GM23338 (cell line): ENCODE measurements around the gene GTSE1. TPM values are rescaled to one million over a fixed set of nuclear protein-coding genes. Genes with fewer than 3 reads are reported as not detected.
A peak's percentile ranks its signal among the peaks of the same experiment; 100 is the strongest.

Source experiments
- ATAC-seq: fragments of 200-7000 bp; cut with Tn5 transposase; 3 replicates; pipeline ENCODE4 v1.9.1; 2020
- DNase-seq: peaks from one replicate; pipeline ENCODE4 v3.0.0-alpha.2; 2015; ENCODE audit warnings: low spot score
- H2AFZ ChIP-seq: fragments of 200-600 bp; sonication (generic); 2 replicates; pipeline ENCODE4 v1.8.0; 2016; ENCODE audit warnings: antibody characterized with exemption, mild to moderate bottlenecking, moderate library complexity
- H3F3A ChIP-seq: fragments of 200-600 bp; sonication (generic); replicated peaks from 2 replicates; pipeline ENCODE4 v1.8.0; 2017; ENCODE audit warnings: antibody characterized with exemption, mixed run types, low read depth
- H3K27ac ChIP-seq: fragments of 200-600 bp; sonication (generic); 2 replicates; pipeline ENCODE4 v1.6.1; 2016; ENCODE audit warnings: low read depth
- H3K27me3 ChIP-seq: fragments of 200-600 bp; sonication (generic); 2 replicates; pipeline ENCODE4 v1.8.0; 2016; ENCODE audit warnings: mild to moderate bottlenecking, mixed run types, moderate library complexity; ENCODE audit not compliant: insufficient read depth
- H3K36me3 ChIP-seq: fragments of 200-600 bp; sonication (generic); 2 replicates; pipeline ENCODE4 v1.8.0; 2016; ENCODE audit warnings: mild to moderate bottlenecking; ENCODE audit not compliant: insufficient read depth
- H3K4me1 ChIP-seq: fragments of 200-600 bp; sonication (generic); 2 replicates; pipeline ENCODE4 v1.8.0; 2016; ENCODE audit warnings: mild to moderate bottlenecking, moderate library complexity; ENCODE audit not compliant: insufficient read depth
- H3K4me2 ChIP-seq: fragments of 200-600 bp; sonication (generic); 2 replicates; pipeline ENCODE4 v1.7.1; 2017; ENCODE audit warnings: mixed run types
- H3K4me3 ChIP-seq: fragments of 200-600 bp; sonication (generic); 2 replicates; pipeline ENCODE4 v1.6.1; 2016; ENCODE audit warnings: mixed run types
- H3K79me2 ChIP-seq: fragments of 200-600 bp; sonication (generic); replicated peaks from 2 replicates; pipeline ENCODE4 v1.8.0; 2017; ENCODE audit warnings: mild to moderate bottlenecking; ENCODE audit not compliant: insufficient read depth
- H3K9me2 ChIP-seq: fragments of 200-600 bp; sonication (generic); 2 replicates; pipeline ENCODE4 v1.8.0; 2017; ENCODE audit not compliant: insufficient read depth
- H4K20me1 ChIP-seq: fragments of 200-600 bp; sonication (generic); replicated peaks from 2 replicates; pipeline ENCODE4 v1.8.0; 2017; ENCODE audit warnings: mild to moderate bottlenecking; ENCODE audit not compliant: insufficient read depth
- H3K27ac Mint-ChIP-seq: 2 replicates; pipeline ENCODE4 v1.8.0; 2020; ENCODE audit warnings: inconsistent platforms, mild to moderate bottlenecking, moderate library complexity, mixed read lengths
- H3K27me3 Mint-ChIP-seq: 3 replicates; pipeline ENCODE4 v1.8.0; 2022; ENCODE audit warnings: low read depth, mild to moderate bottlenecking, moderate library complexity, mixed read lengths, inconsistent platforms; ENCODE audit not compliant: insufficient read depth, poor library complexity
- H3K36me3 Mint-ChIP-seq: 3 replicates; pipeline ENCODE4 v1.8.0; 2021; ENCODE audit warnings: low read depth, mild to moderate bottlenecking, inconsistent platforms, moderate library complexity, mixed read lengths
- H3K4me1 Mint-ChIP-seq: 3 replicates; pipeline ENCODE4 v1.8.0; 2020; ENCODE audit warnings: mild to moderate bottlenecking, inconsistent platforms, mixed read lengths
- H3K4me3 Mint-ChIP-seq: 3 replicates; pipeline ENCODE4 v1.8.0; 2021; ENCODE audit warnings: moderate library complexity, mild to moderate bottlenecking, inconsistent platforms, mixed read lengths
- H3K9me3 Mint-ChIP-seq: 3 replicates; pipeline ENCODE4 v1.8.0; 2020; ENCODE audit warnings: moderate library complexity, mild to moderate bottlenecking, inconsistent platforms, mixed read lengths
- CREB1 ChIP-seq: fragments of 250-450 bp; sonication (Bioruptor Pico); IDR thresholded peaks from 2 replicates; pipeline ENCODE4 v1.5.0; 2020; ENCODE audit warnings: low read depth, mild to moderate bottlenecking, moderate library complexity
- CTCF ChIP-seq, 2 experiments: fragments of 200-600 bp in 1 of 2; sonication (generic) in 1 of 2; conservative IDR thresholded peaks; 2 replicates each; pipeline versions ENCODE4 v1.5.1 to v1.6.1; 2016 to 2017; ENCODE audit warnings: antibody characterized with exemption in 2 of 2, low read depth in 2 of 2, mild to moderate bottlenecking in 2 of 2, moderate library complexity in 1 of 2
- ETS1 ChIP-seq: IDR thresholded peaks from 2 replicates; pipeline ENCODE4 v1.6.1; 2016; ENCODE audit warnings: antibody characterized with exemption
- EZH2phosphoT487 ChIP-seq: fragments of 200-600 bp; sonication (generic); IDR thresholded peaks from one replicate; pipeline ENCODE4 v1.8.1; 2018; ENCODE audit warnings: antibody characterized with exemption; ENCODE audit not compliant: unreplicated experiment
- JUNB ChIP-seq: IDR thresholded peaks from one replicate; pipeline ENCODE4 v1.6.1; 2016; ENCODE audit warnings: antibody characterized with exemption; ENCODE audit not compliant: unreplicated experiment
- POLR2AphosphoS5 ChIP-seq: IDR thresholded peaks from 2 replicates; pipeline ENCODE4 v1.6.1; 2016; ENCODE audit warnings: antibody characterized with exemption, low read depth
- long read RNA-seq: library from polyadenylated mRNA; unstranded; transcript quantifications from one replicate; pipeline ENCODE4 v2.0.0, GENCODE V29; 2020; ENCODE audit not compliant: unreplicated experiment
- polyA plus RNA-seq: library from polyadenylated mRNA; unstranded; fragments of >200 nt; fragmentation: Nextera tagmentation; extraction: Ambion mirVana; gene quantifications from 2 replicates; pipeline ENCODE4 v1.2.1, GENCODE V29; 2016
- total RNA-seq: library from RNA; depleted of rRNA; stranded (reverse); fragments of >200 nt; shearing (Covaris generic); gene quantifications from 2 replicates; pipeline ENCODE4 v1.2.3, GENCODE V29; 2014; rRNA removed

GTSE1 gene
- total RNA-seq: 25.1 and 26.3 TPM in 2 replicates
- 28.6 TPM in 2 replicates for polyA plus RNA-seq
- long read RNA-seq, partial matches to known transcripts: 14 of 20 reads
- long read RNA-seq, other reads (novel, unspliced or antisense): 5 of 20 reads

GRCh38 chr22:46296257-46297150, at the start of gene GTSE1:
Gene GTSE1 (plus strand): TSS chr22:46296870. CDS start chr22:46297401, 531 bp downstream.
- Histone ChIP-seq H3K4me2 (peak within 1 kb of the TSS; percentile 91), H3F3A (no peaks in the 10 kb centered on the region; the same call in 1 of the 2 replicates), H4K20me1 (peaks cover 8% of the 10 kb centered on the region; the same call in 1 of the 2 replicates), H3K79me2 (peaks cover 25% of the 10 kb centered on the region), H3K27ac (peak within 1 kb of the TSS; percentile 87), H3K36me3 (no peaks in the 10 kb centered on the region), H3K27me3 (no peaks in the 10 kb centered on the region), H2AFZ (peak within 1 kb of the TSS; percentile 99), H3K4me3 (peak within 1 kb of the TSS; percentile 94), H3K4me1 (peaks cover 10% of the 10 kb centered on the region), H3K9me2 (no peaks in the 10 kb centered on the region)
- Mint-ChIP-seq H3K27ac (peak within 1 kb of the TSS; percentile 89), H3K4me1 (peaks cover 19% of the 10 kb centered on the region), H3K9me3 (peaks cover 2% of the 10 kb centered on the region; the same call in 1 of the 3 replicates), H3K4me3 (peak within 1 kb of the TSS; percentile 90), H3K27me3 (peaks cover 20% of the 10 kb centered on the region), H3K36me3 (peaks cover 33% of the 10 kb centered on the region)
- TF ChIP-seq ETS1 (no peak), CREB1 (CRISPR knock-in tag) (peak; percentile 64), CTCF (conservative IDR thresholded peaks at IDR 0.05; ENCODE audit: low read depth in 2 of 2) (peak in 1 of 2 experiments; percentile 30; a peak in 1 of 4 replicates), EZH2phosphoT487 (no peak), POLR2AphosphoS5 (peak; percentile 84)
- ATAC-seq (peak; percentile 95), DNase-seq (peak; percentile 99)

GRCh38 chr22:46247443-46247975, 49.2 kb upstream of the GTSE1 start:
- H3K4me3 ChIP-seq: no peak overlapping the region
- Mint-ChIP-seq H3K4me1 (peaks cover 14% of the 10 kb centered on the region), H3K9me3 (no peaks in the 10 kb centered on the region), H3K36me3 (peaks cover 2% of the 10 kb centered on the region; the same call in 1 of the 3 replicates), H3K4me3 (no peak overlapping the region), H3K27me3 (peaks cover 13% of the 10 kb centered on the region), H3K27ac (no peak overlapping the region)
- no peak overlapping the region for H3K4me2 ChIP-seq
- no peak for DNase-seq
- peaks cover 10% of the 10 kb centered on the region for H3K27me3 ChIP-seq
- TF ChIP-seq JUNB (no peak), POLR2AphosphoS5 (no peak), EZH2phosphoT487 (no peak)
- no peak overlapping the region for H2AFZ ChIP-seq
- no peak for ATAC-seq
- no peaks in the 10 kb centered on the region for H3K9me2 ChIP-seq
- H3F3A ChIP-seq: no peaks in the 10 kb centered on the region
- no peaks in the 10 kb centered on the region for H3K79me2 ChIP-seq
- H3K27ac ChIP-seq: no peak overlapping the region
- H3K36me3 ChIP-seq: no peaks in the 10 kb centered on the region
- peaks cover 6% of the 10 kb centered on the region for H3K4me1 ChIP-seq
- H4K20me1 ChIP-seq: no peaks in the 10 kb centered on the region
